ENCODE results near the gene ATXN7L1. TPM values are rescaled to one million over a fixed set of nuclear protein-coding genes. Genes with fewer than 3 reads are reported as not detected.

Gene ATXN7L1
- total and polyA plus RNA-seq, 2 of the 13 experiments (the other 11 are each of a cell fraction or from before 2014, with no cell fraction given) = 4.1 to 7.8 TPM

DNA sequence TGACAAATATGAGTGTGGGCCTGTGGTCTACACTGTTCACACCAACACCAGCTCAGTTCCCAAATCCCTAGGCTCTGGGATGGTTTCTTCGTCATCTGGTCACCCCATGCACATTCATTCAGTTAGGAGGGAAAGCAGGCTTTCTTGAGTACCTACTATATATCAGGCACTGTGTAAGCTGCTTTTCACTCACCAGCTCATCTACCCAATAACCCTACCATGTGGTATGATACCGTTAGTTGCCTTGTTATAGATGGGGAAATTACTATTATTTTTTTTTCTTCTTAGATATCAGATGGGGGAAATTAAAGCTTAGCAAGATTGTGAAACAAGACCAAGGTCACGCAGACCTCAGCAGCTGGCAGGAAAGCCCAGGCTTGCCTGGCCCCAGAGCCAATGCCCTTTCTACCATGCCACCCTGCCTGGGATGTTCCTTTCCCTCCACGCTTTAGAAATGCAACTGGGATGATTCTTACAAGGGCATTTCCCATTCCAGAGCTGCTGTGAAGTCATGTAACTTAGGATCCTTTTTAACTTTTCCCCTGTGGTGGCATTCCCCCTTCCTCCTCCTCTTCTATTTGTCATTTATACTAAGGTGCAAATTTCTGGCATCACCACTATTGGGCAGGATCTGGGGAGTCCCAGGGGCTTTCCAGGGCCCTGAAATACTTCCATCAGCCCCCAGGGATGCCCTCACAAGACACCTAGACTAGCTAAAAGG, 202.0 kb downstream of the ATXN7L1 start:
- Histone ChIP-seq H3K36me3 (replicated peaks in 1 of 2; ENCODE audit: control insufficient read depth in 1 of 2, insufficient read depth in 2 of 2, low read length in 2 of 2) (no peaks in the 10 kb centered on the region), H3K4me2 (ENCODE audit: low read depth, low read length) (no peak overlapping the region), H3K79me2 (ENCODE audit: insufficient read depth, low read length) (no peaks in the 10 kb centered on the region), H3K9me3 (ENCODE audit: low read length) (no peaks in the 10 kb centered on the region), H3K4me3 (replicated peaks in 1 of 3; ENCODE audit: insufficient read depth in 1 of 3, low read depth in 2 of 3, low read length in 3 of 3) (no peak overlapping the region), H2AFZ (ENCODE audit: low read length) (no peak overlapping the region), H3K27me3 (ENCODE audit: control insufficient read depth in 1 of 2, insufficient read depth in 2 of 2, low read length in 2 of 2) (no peaks in the 10 kb centered on the region), H3K4me1 (ENCODE audit: insufficient read depth, low read length) (no peaks in the 10 kb centered on the region), H3K9ac (ENCODE audit: insufficient read depth, low read depth, low read length) (no peak overlapping the region), H4K20me1 (ENCODE audit: insufficient read depth, low read length) (no peaks in the 10 kb centered on the region), H3K27ac (ENCODE audit: extremely low read length, insufficient read depth, low read length) (no peak overlapping the region)
- 88% methylated on average over 4 of the region's 4 CpGs for WGBS (ENCODE audit: low lambda C conversion rate)
- DNase-seq (ENCODE audit: low spot score) (no peak), FAIRE-seq (no peak), ATAC-seq (no peak)
- ChIA-PET POLR2A (no interaction called here), CTCF (ENCODE audit: low intra/inter-chr PET ratio, low total read pairs) (no interaction called here)
- BruUV-seq (replicated peaks) = no TSS peak
- in situ Hi-C loops (cut with HindIII; ENCODE audit: extremely low pct_ligation_motif_present, low pct_unique_long_range_greater_than_20kb) (no loop called here), intact Hi-C loops (cut with micrococcal nuclease; ENCODE audit: unreplicated experiment) (no loop called here)
- TF ChIP-seq HOXA7 (CRISPR knock-in tag; IDR thresholded peaks at IDR 0.05) = no peak
- no peak for TF ChIP-seq GFI1 (CRISPR knock-in tag; IDR thresholded peaks at IDR 0.05; ENCODE audit: borderline replicate concordance)
- TF ChIP-seq, protein P1, sequence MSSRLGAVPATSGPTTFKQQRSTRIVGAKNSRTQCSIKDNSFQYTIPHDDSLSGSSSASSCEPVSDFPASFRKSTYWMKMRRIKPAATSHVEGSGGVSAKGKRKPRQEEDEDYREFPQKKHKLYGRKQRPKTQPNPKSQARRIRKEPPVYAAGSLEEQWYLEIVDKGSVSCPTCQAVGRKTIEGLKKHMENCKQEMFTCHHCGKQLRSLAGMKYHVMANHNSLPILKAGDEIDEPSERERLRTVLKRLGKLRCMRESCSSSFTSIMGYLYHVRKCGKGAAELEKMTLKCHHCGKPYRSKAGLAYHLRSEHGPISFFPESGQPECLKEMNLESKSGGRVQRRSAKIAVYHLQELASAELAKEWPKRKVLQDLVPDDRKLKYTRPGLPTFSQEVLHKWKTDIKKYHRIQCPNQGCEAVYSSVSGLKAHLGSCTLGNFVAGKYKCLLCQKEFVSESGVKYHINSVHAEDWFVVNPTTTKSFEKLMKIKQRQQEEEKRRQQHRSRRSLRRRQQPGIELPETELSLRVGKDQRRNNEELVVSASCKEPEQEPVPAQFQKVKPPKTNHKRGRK (CRISPR knock-in tag; IDR thresholded peaks at IDR 0.05) = no peak
- no peak for TF ChIP-seq PRDM10 (CRISPR knock-in tag; IDR thresholded peaks at IDR 0.05; ENCODE audit: low read depth)
- no peak for TF ChIP-seq NFE2L1 (CRISPR knock-in tag; IDR thresholded peaks at IDR 0.05; ENCODE audit: borderline replicate concordance)
- no peak for TF ChIP-seq GTF3A (CRISPR knock-in tag; conservative IDR thresholded peaks at IDR 0.05)
